Skeletal muscle cell (primary cell): Measurements from ENCODE around the gene FAM3D.
"Not testable (repeated sequence)": the region's sequence is repeated elsewhere in the genome, so short reads cannot be mapped to it uniquely, and the experiment has no call there.

Experiments
- DNase-seq: peaks from one replicate; pipeline ENCODE4 v3.0.0-alpha.2; 2010; ENCODE audit warnings: low read depth
- H3K4me3 ChIP-seq: 2 replicates; pipeline ENCODE4 v1.5.1; 2011; ENCODE audit warnings: low read depth, mild to moderate bottlenecking, control low read depth, low read length, moderate library complexity

The FAM3D gene

DNA sequence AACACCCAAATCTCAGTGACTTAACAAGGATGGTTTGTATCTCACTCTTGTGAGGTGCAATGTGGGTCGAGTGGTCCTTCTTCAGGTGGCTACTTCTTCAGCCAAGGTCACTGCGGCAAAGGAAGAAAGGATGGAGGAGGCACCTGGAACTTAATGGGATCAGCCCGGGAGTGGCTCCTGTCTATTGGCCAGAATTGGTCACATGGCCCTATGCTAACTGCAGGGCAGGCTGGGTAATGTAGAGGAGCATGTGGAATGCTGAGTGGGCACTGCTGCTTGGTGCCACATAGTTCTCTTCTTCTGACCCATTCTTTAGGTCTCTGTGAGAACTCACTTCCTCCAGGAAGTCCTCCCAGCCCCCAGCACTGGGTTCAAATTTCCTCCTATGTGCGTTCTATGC, 20.3 kb upstream of the FAM3D start:
- no peak overlapping the region for H3K4me3 ChIP-seq
- no peak for DNase-seq

DNA sequence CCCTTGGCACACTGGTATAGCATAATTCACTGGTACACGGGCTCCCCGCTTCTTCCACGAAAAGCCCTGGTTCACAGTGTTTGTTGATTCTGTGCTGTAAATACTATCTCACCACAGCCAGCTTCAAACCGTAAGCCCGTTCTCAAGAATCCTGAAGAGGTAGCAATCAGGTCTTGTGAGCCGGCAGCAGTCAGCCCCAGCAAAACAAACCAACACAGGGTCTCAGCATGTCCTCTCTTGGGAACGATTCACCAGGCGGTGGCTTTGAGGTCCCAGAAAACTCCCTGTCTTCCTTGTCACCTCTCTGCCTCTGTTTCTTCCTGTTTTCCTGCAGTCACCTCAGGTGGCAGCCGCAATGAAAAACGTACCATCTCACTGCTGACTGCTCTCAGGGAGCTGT, 19.1 kb upstream of the FAM3D start:
- no peak overlapping the region for H3K4me3 ChIP-seq
- DNase-seq: no peak

DNA sequence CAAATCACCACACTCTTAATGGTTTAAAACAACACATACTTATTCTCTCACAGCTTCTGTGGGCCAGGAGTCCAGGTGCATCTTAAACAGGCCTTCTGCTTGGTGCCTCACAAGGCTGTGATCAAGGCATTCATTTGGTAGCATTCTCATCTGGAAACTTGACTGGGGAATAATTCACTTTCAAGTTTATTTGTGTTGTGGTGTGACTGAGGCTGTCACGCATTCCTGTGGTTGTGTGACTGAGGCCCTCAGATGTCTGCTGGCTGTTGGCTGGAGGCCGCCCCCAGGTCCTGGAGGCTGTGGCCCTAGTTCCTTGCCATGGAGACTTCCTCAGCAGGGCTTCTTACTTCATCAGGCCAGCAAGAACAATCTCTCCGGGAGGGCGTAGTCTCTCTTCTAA, 16.9 kb upstream of the FAM3D start:
- H3K4me3 ChIP-seq: no peak overlapping the region
- DNase-seq: peak; percentile 9

DNA sequence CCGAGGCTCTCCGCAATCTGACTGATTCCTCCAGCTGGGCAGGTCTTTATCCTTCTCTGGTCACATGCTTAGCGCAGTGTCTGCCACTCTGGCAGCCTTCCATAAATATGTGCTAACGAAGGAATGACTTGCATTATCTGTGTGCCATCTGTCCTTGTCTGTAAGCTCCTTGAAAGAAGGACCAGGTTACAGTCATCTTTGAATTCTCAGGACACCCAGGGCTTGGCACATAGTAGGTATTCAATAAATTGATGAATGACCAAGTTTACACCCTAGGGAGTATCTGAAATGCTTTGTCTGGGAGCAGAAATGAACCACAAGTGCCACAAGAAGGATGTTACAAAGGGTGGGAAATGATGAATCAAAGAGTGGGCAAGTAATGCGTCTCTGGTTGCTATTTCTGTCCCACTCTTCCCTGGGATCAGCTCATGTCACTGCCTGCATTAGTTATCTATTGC, 16.5 kb upstream of the FAM3D start:
- H3K4me3 ChIP-seq: no peak overlapping the region
- DNase-seq: peak; percentile 16

DNA sequence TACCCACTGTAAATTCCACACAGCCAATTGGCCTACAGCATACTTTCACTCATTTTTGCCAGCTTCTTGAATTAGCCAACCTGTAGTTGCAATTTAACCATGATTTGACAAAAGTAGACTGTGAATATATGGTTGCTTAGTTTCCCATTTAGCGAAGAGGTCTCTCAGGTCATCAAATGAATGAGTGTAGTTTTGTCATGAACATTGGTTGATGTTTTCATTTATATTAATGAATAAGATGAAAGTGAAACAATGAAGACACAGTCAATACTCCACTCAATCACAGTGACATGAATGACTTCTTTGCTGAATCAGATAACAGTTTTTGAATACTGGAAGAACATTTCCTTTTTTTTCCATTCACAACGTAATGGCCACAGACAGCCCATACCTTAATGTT, 15.3 kb upstream of the FAM3D start:
- no peak overlapping the region for H3K4me3 ChIP-seq
- no peak for DNase-seq

DNA sequence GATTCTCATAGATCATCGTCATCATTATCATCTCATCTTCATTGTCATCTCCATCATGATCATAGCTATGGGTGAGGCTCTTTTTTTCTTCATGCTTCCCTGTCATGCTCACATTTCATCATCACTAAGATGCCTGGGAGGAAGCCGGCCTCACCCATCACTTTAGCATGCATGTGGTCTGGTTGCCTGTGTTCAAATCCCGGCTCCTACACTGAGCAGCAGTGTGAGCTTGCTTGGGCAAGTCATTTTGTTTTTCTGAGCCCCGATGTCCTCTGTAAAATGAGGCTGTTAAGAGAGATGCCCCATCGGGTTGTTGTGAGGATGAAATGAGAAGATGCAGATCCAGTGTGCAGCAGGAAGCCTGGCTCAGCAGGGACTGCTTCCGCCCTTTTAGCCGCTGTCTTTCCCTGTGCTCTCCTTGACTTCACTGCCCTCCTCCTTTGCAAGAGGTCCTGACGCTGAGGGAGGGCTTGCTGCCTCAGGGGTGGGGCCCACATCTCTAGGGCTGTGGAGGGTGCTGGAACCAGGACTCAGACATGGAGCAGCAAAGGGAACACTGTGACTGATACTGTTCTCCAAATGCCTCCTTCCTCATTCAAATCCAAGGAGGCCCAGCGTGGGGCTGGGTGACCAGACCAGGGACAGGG, 14.4 kb upstream of the FAM3D start:
- H3K4me3 ChIP-seq: no peak overlapping the region

DNA sequence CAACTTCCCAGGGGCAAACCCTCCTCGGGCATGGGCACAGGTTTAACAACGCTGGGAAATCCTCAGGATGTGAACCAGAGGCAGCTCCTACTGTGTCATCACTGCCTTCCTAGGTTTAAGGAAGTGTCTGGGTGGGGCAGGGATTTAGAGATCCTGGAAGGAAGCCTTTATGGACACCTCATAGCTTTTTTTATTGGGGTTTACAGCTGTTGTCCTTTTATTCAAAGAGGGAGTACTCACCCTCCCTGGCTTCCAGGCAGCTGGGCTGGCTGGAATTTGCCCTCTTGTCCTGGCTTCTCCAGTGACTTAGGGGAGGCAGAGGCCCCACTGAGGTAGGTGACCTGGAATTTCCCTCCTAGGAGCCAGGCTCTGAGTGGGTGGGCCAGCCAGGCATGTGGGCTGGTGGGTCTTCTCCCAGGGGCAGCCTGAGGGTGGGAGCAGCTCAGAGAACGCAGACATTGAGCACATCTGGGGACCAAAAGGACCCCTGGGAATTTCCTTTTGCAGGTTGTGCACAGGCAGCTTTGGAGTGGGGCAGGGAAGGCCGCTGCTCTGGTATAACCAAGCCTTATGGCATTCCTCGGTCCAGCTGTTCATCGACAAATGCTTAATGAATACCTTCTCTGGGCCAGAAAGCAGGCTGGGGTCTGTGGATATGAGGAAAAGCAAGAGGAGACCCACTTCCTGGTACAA, 13.5 kb upstream of the FAM3D start:
- H3K4me3 ChIP-seq: no peak overlapping the region
- DNase-seq: no peak

More for the DNA sequence above, 14.4 kb upstream of the FAM3D start:
- DNase-seq: no peak

DNA sequence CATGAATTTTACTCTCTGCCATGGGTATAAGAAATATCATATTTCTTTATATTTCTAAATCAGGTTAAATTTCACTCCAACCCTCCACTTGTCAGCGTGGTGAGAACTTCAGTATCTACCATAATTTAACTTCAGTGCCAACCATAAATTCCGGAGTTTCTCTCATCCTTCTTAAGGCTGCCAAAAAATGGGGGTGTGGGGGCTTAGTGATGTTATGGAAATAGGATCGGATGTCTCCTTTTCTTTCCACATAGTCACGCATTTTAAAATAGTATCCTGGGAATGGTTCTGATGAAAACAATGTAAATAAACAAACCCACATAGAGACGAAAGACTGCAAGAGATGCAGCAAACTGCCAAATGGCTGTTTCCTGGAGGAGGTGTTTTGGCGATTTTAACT, 12.9 kb upstream of the FAM3D start:
- H3K4me3 ChIP-seq: no peak overlapping the region
- DNase-seq: no peak

DNA sequence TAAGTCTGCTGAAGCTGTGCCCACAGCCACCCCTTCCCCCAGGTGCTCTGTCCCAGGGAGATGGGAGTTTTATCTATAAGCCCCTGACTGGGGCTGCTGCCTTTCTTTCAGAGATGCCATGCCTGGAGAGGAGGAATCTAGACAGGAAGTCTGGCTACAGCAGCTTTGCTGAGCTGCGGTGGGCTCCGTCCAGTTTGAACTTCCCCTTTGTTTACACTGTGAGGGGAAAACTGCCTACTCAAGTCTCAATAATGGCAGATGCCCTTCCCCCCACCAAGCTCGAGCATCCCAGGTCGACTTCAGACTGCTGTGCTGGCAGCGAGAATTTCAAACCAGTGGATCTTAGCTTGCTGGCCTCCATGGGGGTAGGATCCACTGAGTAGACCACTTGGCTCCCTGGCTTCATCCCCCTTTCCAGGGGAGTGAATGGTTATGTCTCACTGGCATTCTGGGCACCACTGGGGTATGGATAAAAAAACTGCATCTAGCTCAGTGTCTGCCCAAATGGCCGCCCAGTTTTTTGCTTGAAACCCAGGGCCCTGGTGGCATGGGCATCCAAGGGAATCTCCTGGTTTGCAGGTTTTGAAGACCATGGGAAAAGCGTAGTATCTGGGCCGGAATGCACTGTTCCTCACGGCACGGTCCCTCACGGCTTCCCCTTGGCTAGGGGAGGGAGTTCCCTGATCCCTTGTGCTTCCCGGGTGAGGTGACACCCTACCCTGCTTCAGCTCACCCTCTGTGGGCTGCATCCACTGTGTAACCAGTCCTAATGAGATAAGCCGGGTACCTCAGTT, 11.8 kb upstream of the FAM3D start:
- not testable (repeated sequence) for H3K4me3 ChIP-seq, DNase-seq

DNA sequence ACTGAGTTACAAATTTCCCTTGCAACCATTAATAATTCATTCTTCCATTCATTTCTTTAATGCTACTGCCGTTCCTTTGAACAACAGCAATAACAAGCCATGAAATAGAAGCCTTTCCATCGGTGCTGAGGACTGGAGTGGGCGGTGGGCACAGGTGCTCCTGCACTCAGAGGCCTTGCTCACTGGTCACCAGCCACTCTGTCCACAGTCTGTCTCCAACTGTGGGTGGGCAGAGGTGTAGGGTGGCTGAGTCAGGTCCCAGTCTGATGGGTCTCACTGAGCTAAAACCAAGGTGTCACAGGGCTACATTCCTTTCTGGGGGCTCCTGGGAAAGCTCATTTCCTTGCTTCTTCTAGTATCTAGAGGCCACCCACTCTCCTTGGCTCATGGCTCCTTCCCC, 6.3 kb upstream of the FAM3D start:
- H3K4me3 ChIP-seq: no peak overlapping the region
- DNase-seq: no peak

DNA sequence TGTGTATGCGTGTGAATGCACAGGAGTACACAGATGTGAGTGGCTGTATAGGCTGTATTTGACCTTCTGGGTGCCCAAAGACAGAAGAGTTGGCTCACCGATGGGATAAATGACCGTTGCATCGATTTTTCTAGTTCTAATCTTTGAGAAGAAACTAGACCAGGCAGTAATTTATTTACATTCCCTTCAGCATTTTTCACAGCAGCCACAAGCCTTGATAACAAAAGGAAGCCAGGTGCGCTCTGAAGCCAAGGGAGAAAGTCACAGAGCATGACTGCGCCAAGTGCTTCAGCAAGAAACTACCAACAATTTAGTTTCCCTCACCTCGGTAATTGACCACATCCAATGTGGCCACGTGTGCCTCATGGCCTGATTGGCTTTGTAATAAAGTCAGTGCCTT, 5.9 kb upstream of the FAM3D start:
- no peak for DNase-seq
- H3K4me3 ChIP-seq: no peak overlapping the region

DNA sequence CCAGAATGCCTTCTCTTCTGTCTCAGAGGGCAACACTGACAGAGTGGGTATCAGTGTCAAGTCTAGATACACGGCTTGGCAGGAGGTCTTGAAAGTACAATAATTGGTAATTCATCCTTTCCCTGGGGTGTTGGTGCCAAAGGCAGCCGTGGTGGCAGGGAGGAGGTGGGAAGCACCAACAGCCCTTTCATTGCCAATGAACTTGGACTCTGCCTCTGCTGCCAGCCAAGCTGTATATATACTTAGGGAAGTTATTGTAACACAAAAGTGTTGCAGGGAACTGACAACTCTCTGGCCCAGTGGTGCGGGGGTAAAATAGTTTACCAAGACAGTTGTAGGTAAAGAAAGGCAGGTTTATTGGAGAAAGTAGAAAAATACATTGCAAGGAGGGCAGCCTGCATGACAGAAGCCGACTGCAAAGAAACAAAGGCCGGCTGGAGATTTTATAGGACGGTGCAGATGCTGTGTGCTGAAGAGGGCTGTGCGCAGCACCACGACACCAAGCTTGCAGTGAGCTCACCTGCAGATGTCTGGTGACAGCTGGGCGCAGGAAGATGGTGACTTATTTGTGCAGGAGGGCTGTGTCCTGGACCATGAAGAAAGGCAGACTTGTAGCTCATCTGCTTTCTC, 4.0 kb upstream of the FAM3D start:
- DNase-seq: no peak
- H3K4me3 ChIP-seq: no peak overlapping the region

DNA sequence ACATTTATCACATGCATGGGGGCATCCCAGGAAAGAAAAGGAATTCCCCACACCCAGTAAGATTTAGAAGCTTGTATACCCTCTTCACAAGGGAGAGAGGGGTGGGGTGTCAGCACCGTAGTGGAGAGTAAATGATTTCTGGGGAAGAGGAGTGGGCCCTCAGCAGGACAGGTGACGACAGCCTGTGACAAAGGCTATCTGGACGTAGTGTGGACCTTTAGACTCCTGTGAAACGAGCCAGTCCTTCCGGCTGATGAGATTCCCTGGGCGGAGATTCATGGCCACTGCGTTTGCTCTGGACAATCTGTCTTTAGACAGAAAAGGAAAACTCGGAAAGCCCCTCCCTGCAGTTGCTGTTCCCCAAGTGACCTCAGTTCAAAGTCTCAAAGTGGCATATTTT, 1.7 kb upstream of the FAM3D start:
- H3K4me3 ChIP-seq: no peak overlapping the region
- no peak for DNase-seq

DNA sequence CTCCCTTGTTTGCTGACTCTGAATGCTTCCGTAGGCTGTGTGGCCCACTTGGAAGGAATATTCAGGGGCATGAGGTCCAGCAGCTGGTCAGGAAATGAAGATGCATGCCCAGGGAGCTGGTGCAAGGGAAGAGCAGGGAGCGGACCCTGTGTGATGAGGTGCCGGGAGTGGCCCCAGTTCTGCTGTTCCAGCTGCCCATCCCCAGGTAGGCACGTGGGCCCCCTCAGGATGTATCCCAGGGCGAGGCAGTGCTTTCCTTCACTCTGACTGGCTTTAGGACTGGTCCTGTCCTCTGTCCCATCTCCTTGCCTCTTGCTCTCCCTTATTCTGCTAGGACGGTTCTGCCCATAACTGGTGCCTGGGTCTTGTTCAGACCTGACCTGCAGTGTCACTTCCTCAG, 1.1 kb upstream of the FAM3D start:
- no peak for DNase-seq

DNA sequence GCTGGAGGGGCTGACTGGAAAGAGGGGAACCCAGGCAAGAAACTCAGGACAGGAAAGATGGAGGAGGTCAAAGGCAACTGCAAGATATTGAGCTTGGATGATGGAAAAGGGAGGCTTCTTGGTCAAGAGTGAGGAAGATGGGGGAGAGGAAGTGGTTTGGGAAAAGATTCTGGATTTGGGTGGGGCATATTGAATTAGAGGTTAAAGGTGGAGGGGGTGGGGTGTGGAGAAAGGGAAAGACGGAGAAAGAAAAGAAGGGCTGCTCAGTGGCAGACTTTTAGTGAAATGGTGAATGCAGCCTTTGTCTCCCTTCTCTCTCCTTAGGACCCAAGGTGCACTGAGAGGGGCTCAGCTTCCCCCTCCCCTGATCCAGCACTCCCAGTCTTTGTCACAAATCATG, 655 bp upstream of the FAM3D start:
- H3K4me3 ChIP-seq: no peak overlapping the region
- no peak for DNase-seq

More for the DNA sequence above, 1.1 kb upstream of the FAM3D start:
- no peak overlapping the region for H3K4me3 ChIP-seq

DNA sequence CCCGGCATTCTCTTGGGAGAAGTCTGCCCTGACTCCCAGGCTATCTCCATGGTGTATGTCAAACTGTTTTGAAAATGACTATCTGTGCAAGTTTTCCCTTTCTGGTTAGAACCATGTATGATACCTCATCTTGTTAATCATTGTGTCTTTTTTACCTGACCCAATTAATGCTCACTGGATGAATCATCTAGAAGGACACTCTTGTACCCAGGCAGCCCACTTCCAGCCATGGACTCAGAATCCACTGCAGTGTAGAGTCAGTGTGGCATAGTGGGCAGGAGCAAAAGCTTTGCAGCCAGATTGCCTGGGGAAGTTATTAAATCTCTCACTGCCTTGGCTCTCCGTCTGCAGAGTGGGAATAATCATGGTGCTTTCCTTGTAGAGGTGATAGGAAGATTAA, 1.2 kb downstream of the FAM3D start:
- H3K4me3 ChIP-seq: no peak overlapping the region
- no peak for DNase-seq

DNA sequence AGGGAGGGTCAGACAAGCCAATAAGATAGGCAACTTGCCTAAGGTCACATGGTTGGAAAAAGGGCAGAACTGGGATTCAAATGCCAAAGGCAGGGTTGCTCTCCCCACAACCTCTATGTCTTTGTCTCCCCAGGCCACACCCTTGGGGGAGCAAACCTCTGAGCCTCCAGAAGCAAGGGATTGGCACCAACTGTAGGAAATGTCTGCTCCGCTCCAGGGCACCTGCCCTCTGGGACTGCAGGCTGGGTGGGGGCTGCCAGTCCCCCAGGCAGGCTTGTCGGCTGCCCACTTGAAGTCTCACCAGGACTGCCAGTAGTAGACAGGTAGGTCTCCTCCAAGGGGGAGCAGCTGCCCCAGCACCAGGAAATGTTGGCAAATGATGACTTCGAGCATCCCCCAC, 2.0 kb downstream of the FAM3D start:
- no peak overlapping the region for H3K4me3 ChIP-seq
- no peak for DNase-seq

DNA sequence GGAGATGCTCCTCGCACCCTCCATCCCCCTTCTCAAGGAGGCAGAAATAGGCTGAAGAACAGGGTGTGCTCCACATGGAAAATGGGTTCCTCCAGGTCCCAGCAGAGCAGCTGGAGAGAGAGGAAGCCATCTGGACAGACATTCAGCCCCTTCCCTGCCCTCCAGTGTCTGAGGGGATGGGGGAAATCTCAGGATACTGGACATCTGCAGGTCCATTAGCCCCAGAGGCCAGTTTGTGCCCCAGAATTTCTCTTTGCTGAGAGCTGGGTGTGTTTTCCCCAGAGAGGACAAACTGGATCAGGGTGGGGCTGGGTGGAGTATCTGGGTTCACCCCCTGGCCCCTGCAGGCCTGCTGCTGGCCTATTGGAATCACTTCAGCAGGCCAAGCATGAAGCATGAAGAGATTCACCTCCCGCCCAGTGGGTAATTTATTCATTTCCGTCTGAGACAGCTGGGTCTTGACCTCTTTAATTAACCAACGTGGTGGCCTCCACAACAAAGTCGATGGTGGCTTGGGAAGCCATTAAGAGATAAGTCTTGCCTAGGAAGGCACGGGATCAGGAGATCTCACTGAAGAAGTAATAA, 4.6 kb downstream of the FAM3D start:
- no peak overlapping the region for H3K4me3 ChIP-seq
- DNase-seq: no peak

DNA sequence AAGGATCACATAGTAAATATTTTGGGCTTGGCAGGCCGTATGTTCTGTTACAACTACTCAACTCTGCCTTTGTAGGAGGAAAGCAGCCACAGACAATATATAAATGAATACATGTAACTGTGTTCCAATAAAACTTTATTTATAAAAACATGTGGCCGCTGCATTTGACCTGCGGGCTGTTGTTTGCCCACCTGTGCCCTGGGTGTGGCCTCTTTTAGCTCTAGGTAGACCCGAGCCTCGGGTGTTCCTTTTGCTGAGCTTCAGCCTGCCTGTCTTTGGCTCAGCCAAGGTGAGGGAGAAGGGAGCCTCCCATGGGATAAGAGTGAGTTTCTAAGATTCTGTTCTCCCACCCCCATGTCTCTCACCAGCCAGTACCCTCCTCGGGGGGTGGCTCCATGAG, 5.6 kb downstream of the FAM3D start:
- no peak for DNase-seq
- H3K4me3 ChIP-seq: no peak overlapping the region
